Brain microvascular endothelial cell (primary cell): ENCODE measurements around the gene PNPLA4.

Source experiments
- DNase-seq: peaks from one replicate; pipeline ENCODE4 v3.0.0-alpha.2; 2020
- H3K27ac ChIP-seq: fragments of 250-450 bp; sonication (Bioruptor Pico); 2 replicates; pipeline ENCODE4 v1.5.1; 2020; ENCODE audit warnings: mild to moderate bottlenecking, moderate library complexity
- H3K27me3 ChIP-seq: fragments of 250-450 bp; sonication (Bioruptor Pico); replicated peaks from 2 replicates; pipeline ENCODE4 v1.5.1; 2020; ENCODE audit warnings: mild to moderate bottlenecking
- H3K36me3 ChIP-seq: fragments of 250-450 bp; sonication (Bioruptor Pico); replicated peaks from 2 replicates; pipeline ENCODE4 v1.5.1; 2020; ENCODE audit warnings: mild to moderate bottlenecking
- H3K4me3 ChIP-seq: 2 replicates; pipeline ENCODE4 v1.5.1; 2011; ENCODE audit warnings: low read depth, mild to moderate bottlenecking, control low read depth, low read length, moderate library complexity
- CTCF ChIP-seq: IDR thresholded peaks from 2 replicates; pipeline ENCODE4 v1.5.1; 2011; ENCODE audit warnings: low read depth, mild to moderate bottlenecking, moderate library complexity, low read length, control low read depth, inconsistent platforms; ENCODE audit errors: missing control alignments
- in situ Hi-C: cut with HindIII; loops from 2 replicates; pipeline ENCODE4 v1.10.0; 2017; ENCODE audit warnings: low sequenced_read_pairs, low pct_ligation_motif_present

The PNPLA4 gene

GRCh38 chrX:7872042-7872441, 55.2 kb downstream of the PNPLA4 start:
- Histone ChIP-seq H3K4me3 (no peak overlapping the region), H3K27me3 (no peaks in the 10 kb centered on the region), H3K36me3 (no peaks in the 10 kb centered on the region), H3K27ac (no peak overlapping the region)
- in situ Hi-C loops = no loop called here
- no peak for TF ChIP-seq CTCF
- DNase-seq = no peak

DNA sequence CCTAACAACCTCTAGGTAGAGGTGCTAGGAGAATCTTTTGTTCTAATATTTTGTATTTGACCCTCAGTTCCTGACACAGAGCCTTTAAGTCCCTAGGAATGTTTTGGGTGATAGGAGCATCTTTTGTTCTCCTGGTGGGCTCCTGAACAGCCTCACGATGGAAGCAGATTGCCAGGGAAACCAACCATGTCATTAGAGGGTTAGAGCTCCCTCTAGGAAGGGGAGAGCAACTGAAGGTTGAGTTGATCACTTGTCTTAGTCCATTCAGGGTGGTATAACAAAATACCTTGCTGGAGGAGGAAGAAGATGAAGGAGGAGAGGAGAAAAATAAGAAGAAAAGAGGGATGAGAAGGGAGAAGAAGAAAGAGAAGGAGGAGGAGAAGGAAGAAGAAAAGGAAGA, 75.0 kb downstream of the PNPLA4 start:
- Histone ChIP-seq H3K27me3 (no peaks in the 10 kb centered on the region), H3K4me3 (no peak overlapping the region), H3K27ac (no peak overlapping the region), H3K36me3 (no peaks in the 10 kb centered on the region)
- no peak for TF ChIP-seq CTCF
- in situ Hi-C loops = no loop called here
- DNase-seq = no peak
